ENCODE data around the gene NELL2.

DNA sequence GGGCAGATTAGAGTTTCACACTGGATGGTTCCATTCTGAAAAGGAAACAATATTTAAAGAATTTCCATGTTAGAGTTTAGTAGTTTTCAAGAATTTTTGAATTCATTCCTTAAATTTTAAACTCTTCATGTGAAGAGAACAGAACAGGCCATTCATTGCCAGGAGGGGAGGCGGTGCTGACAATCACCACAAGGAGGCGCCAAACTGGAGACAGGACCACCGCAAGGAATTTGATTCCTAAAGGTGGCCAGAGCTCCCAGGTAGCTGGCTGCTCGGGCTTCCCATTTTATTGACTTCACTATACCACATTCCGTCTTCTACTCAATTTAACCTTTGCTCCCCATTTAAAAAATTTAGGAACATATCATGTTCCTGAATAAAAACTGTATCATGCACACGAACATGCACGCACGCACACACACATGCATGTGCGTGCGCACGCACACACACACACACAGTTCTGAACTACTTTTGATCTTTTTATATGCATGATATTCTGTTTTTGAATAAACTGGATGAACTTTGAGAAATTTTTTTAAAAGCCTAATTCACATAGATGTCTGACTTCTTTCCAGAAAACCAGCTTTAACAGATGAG lies 101.2 kb downstream of the NELL2 start:
- TF ChIP-seq REST (IDR thresholded peaks at IDR 0.05; ENCODE audit: insufficient read depth in 1 of 2, low read depth in 2 of 2, low read length in 2 of 2): no peak
- no peak for TF ChIP-seq TAF1 (IDR thresholded peaks at IDR 0.05; ENCODE audit: borderline replicate concordance, insufficient read depth, low read length)
- no peak for TF ChIP-seq POLR2AphosphoS5 (IDR thresholded peaks at IDR 0.05; ENCODE audit: low read depth, low read length)
- no peak for TF ChIP-seq SIN3A (IDR thresholded peaks at IDR 0.05; ENCODE audit: borderline replicate concordance, insufficient read depth, low read length)
- TF ChIP-seq FOXP2 (optimal IDR thresholded peaks at IDR 0.05; ENCODE audit: borderline replicate concordance, extremely low read depth, extremely low read length, insufficient read depth): no peak

All from PFSK-1 (cell line).